K562 (cell line): Measurements from ENCODE around the gene CDC123. TPM values are rescaled to one million over a fixed set of nuclear protein-coding genes. Genes with fewer than 3 reads are reported as not detected.

Source experiments
- ATAC-seq: fragments of 200-7000 bp; cut with Tn5 transposase; 3 replicates; pipeline ENCODE4 v1.9.1; 2020; ENCODE audit warnings: moderate library complexity
- BruUV-seq: library from RNA; stranded (reverse); fragments of 400-500 nt; replicated peaks from 2 replicates; lab custom pipeline; 2021; lab: Mats Ljungman, UMichigan
- CTCF ChIA-PET: fragments of 300-600 bp; formaldehyde crosslinking; extraction: SDS; loops from one replicate; lab custom pipeline; 2021; ENCODE audit warnings: low intra/inter-chr PET ratio; lab: Yijun Ruan, JAX
- POLR2A ChIA-PET: fragments of 300-600, 350-650 bp; sonication (Branson Sonifier 250); formaldehyde crosslinking; extraction: SDS; loops from one replicate; lab custom pipeline; 2021; ENCODE audit warnings: antibody characterized with exemption, inconsistent platforms; lab: Yijun Ruan, JAX
- DNase-seq, 4 experiments: peaks; one replicate each; pipeline versions ENCODE4 v3.0.0 to v3.0.0-alpha.2; 2011 to 2018; ENCODE audit warnings: low spot score in 3 of 4, mixed read lengths in 3 of 4; ENCODE audit errors: extremely low read depth in 1 of 4
- FAIRE-seq: peaks from 2 replicates; lab custom pipeline; 2011; peaks lifted over from hg19 to GRCh38; lab: Jason Lieb, UNC
- H2AFZ ChIP-seq: 2 replicates; pipeline ENCODE4 v1.6.0; 2011; ENCODE audit warnings: low read depth, low read length, control low read depth, inconsistent platforms
- H3K27ac ChIP-seq: fragments of 200-600 bp; 3 replicates; pipeline ENCODE4 v1.8.0; 2011; ENCODE audit warnings: low read depth, mild to moderate bottlenecking, control low read depth, inconsistent platforms, low read length, moderate library complexity, mixed read lengths; ENCODE audit errors: extremely low read depth
- H3K27me3 ChIP-seq, 2 experiments: fragments of 300-600 bp in 1 of 2; 2 replicates in 1 of 2; 3 replicates in 1 of 2; pipeline versions ENCODE4 v1.6.0 to v1.8.0; 2011; ENCODE audit warnings: inconsistent platforms in 2 of 2, low read length in 2 of 2, mild to moderate bottlenecking in 1 of 2, mixed read lengths in 1 of 2, moderate library complexity in 1 of 2; ENCODE audit not compliant: control insufficient read depth in 2 of 2, insufficient read depth in 2 of 2
- H3K36me3 ChIP-seq: fragments of 300-600 bp; 3 replicates; pipeline ENCODE4 v1.8.0; 2011; ENCODE audit warnings: mild to moderate bottlenecking, low read length, inconsistent platforms; ENCODE audit not compliant: control insufficient read depth, insufficient read depth
- H3K4me1 ChIP-seq, 2 experiments: fragments of 200-600 bp in 1 of 2; replicated peaks in 1 of 2; 2 replicates in 1 of 2; 3 replicates in 1 of 2; pipeline versions ENCODE4 v1.5.1 to v1.8.0; 2011; ENCODE audit warnings: inconsistent platforms in 2 of 2, low read length in 2 of 2, mild to moderate bottlenecking in 1 of 2, mixed read lengths in 1 of 2, moderate library complexity in 1 of 2; ENCODE audit not compliant: control insufficient read depth in 2 of 2, insufficient read depth in 2 of 2
- H3K4me2 ChIP-seq: 2 replicates; pipeline ENCODE4 v1.6.1; 2011; ENCODE audit warnings: low read length, control low read depth, inconsistent platforms, mixed read lengths; ENCODE audit not compliant: insufficient read depth
- H3K4me3 ChIP-seq: fragments of 200-600 bp; sonication (generic), shearing (Covaris generic); 2 replicates; pipeline ENCODE4 v1.5.1; 2016; ENCODE audit warnings: control low read depth, inconsistent platforms
- H3K79me2 ChIP-seq: fragments of 200-600 bp; 3 replicates; pipeline ENCODE4 v1.8.0; 2011; ENCODE audit warnings: low read length, inconsistent platforms; ENCODE audit not compliant: control insufficient read depth, insufficient read depth
- H3K9ac ChIP-seq, 2 experiments: 2 replicates each; pipeline versions ENCODE4 v1.6.0 to v1.6.1; 2011; ENCODE audit warnings: low read depth in 2 of 2, low read length in 2 of 2, control low read depth in 1 of 2, inconsistent platforms in 1 of 2, mild to moderate bottlenecking in 1 of 2, mixed read lengths in 1 of 2; ENCODE audit not compliant: insufficient read depth in 1 of 2
- H3K9me1 ChIP-seq: one replicate; pipeline ENCODE4 v1.6.0; 2011; ENCODE audit warnings: inconsistent platforms, mild to moderate bottlenecking, low read length, moderate library complexity; ENCODE audit not compliant: control insufficient read depth, insufficient read depth
- H3K9me3 ChIP-seq: replicated peaks from 2 replicates; pipeline ENCODE4 v1.5.1; 2011; ENCODE audit warnings: low read depth, low read length, inconsistent platforms; ENCODE audit not compliant: control insufficient read depth, insufficient read depth
- H4K20me1 ChIP-seq: replicated peaks from 2 replicates; pipeline ENCODE4 v1.6.1; 2011; ENCODE audit warnings: low read length, inconsistent platforms, mixed read lengths; ENCODE audit not compliant: control insufficient read depth, insufficient read depth
- ZNF316 ChIP-seq: fragments of 450-650 bp; IDR thresholded peaks from 2 replicates; pipeline ENCODE4 v1.6.1; 2016
- WGBS: fragments of 100-300 bp; shearing (Covaris generic); methylation state at CpG from one replicate; pipeline ENCODE4 v1.1.6; 2016; ENCODE audit warnings: low coverage, mixed read lengths; ENCODE audit not compliant: insufficient coverage; ENCODE audit errors: missing lambda C conversion rate; 5-methylcytosine and 5-hydroxymethylcytosine counted together
- in situ Hi-C: fragments of 300-500 bp; cut with MboI; formaldehyde crosslinking; loops from 4 replicates; pipeline ENCODE4 v1.15.0; 2018; ENCODE audit warnings: inconsistent platforms, mixed read lengths
- intact Hi-C: fragments of 100-400 bp; cut with micrococcal nuclease; formaldehyde crosslinking; loops from 2 replicates; pipeline ENCODE4 v1.14.2; 2022
- polyA plus RNA-seq, 8 experiments: library from polyadenylated mRNA; depleted of rRNA in 4 of 8; stranded (reverse) in 5 of 8; unstranded in 3 of 8; fragments of >200 nt; fragmentation: Nextera tagmentation in 2 of 8; fragmentation: Illumina TruSeq in 1 of 8; extraction: Ambion mirVana in 2 of 8; extraction: Trizol in 1 of 8; gene quantifications; 2 replicates each; pipeline versions ENCODE4 v1.2.1 to v1.2.3, GENCODE V29; 2011 to 2014; ENCODE audit warnings: inconsistent platforms in 1 of 8, missing spikeins in 1 of 8
- total RNA-seq, 7 experiments: library from RNA; depleted of rRNA in 6 of 7; stranded (reverse); fragments of >200 nt in 6 of 7; fragmentation: Illumina TruSeq in 2 of 7; extraction: Trizol in 2 of 7; gene quantifications; 2 replicates each; pipeline versions ENCODE4 v1.2.1 to v1.2.3, GENCODE V29; 2011 to 2021; ENCODE audit warnings: low replicate concordance in 1 of 7
- TF ChIP-seq, protein P1 (sequence below): sonication (generic); formaldehyde crosslinking; IDR thresholded peaks from 2 replicates; pipeline ENCODE4 v1.4.0; 2020; ENCODE audit warnings: mild to moderate bottlenecking, missing genetic modification reagents
- TF ChIP-seq, protein P2 (sequence below): fragments of 250-450 bp; sonication (Bioruptor Pico); IDR thresholded peaks from 2 replicates; pipeline ENCODE4 v1.8.0; 2021; ENCODE audit warnings: moderate library complexity, mild to moderate bottlenecking, inconsistent platforms
- TF ChIP-seq, protein P3 (sequence below): conservative IDR thresholded peaks from 2 replicates; pipeline ENCODE4 v1.6.1; 2011; ENCODE audit warnings: low read depth, mild to moderate bottlenecking, low read length; ENCODE audit not compliant: control insufficient read depth

The CDC123 gene
- total and polyA plus RNA-seq, 9 of the 15 experiments (the other 6 are each of a cell fraction or from before 2014, with no cell fraction given): 137 to 288 (median 175) TPM

DNA sequence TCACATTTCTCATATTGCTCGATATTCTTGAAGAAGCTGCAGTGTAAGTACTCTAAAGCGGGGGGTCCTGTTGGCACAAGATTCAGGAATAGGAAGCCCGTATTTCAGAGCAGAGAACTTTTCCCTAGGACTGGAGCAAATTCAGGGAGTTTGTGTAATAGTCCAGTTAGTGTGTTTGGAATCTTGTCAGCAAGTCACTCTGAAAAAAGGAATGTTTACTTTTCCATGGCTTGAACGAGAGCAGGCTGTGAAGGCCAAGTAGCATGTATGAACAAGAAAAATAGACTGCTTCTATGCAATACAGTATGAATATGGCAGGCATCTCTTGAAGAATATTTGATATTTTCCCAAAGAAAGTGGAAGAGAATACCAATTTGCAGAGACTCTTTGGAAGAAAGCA, 39.8 kb downstream of the CDC123 start (continued):
- TF ChIP-seq, protein P1, sequence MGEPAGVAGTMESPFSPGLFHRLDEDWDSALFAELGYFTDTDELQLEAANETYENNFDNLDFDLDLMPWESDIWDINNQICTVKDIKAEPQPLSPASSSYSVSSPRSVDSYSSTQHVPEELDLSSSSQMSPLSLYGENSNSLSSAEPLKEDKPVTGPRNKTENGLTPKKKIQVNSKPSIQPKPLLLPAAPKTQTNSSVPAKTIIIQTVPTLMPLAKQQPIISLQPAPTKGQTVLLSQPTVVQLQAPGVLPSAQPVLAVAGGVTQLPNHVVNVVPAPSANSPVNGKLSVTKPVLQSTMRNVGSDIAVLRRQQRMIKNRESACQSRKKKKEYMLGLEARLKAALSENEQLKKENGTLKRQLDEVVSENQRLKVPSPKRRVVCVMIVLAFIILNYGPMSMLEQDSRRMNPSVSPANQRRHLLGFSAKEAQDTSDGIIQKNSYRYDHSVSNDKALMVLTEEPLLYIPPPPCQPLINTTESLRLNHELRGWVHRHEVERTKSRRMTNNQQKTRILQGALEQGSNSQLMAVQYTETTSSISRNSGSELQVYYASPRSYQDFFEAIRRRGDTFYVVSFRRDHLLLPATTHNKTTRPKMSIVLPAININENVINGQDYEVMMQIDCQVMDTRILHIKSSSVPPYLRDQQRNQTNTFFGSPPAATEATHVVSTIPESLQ: no peak
- TF ChIP-seq, protein P2, sequence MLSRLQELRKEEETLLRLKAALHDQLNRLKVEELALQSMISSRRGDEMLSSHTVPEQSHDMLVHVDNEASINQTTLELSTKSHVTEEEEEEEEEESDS (CRISPR knock-in tag): no peak

DNA sequence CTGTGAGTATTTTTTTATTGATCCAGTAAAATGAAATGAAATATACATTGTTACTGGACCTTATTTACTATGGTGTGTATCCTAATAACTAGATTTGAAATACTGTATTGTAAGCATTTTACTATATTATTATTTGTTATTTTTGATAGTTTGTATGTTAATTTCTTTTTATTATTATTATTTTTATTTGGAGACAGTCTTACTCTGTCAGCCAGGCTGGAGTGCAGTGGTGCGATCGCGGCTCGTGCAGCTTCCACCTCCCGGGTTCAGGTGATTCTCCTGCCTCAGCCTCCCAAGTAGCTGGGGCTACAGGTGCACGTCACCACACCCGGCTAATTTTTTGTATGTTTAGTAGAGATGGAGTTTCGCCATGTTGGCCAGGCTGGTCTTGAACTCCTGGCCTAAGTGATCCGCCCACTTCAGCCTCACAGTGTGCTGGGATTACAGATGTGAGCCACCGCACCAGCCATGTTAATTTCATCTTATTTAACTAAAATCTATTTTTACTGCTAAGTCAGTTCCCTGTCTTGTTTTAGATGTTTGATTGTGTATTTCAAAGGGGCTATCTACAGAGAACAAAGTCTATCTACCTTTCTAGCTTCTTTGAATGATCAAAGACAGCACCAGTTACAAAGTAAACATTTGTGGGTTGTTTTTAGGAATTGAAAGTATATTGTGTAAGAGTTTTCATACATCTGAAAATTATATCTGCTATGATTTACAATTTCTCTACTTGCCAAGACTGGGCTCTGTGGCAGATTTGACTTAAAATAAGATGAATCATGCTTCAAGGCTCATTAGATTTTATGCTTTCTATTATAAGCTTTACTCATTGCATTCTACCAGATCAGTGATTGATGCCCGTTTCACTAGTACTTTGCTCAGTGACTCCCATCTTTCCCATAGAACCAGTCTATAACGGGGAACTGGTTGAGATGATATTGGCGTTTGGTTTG, 41.6 kb downstream of the CDC123 start:
- DNase-seq (no peak), FAIRE-seq (no peak), ATAC-seq (no peak)
- Histone ChIP-seq H2AFZ (no peak overlapping the region), H3K9ac (no peak overlapping the region), H3K4me2 (no peak overlapping the region), H3K36me3 (peaks cover 82% of the 10 kb centered on the region), H3K9me1 (no peaks in the 10 kb centered on the region), H3K27ac (no peak overlapping the region), H3K4me3 (no peak overlapping the region), H4K20me1 (0 out of 2 replicates have a peak, but pooled peaks cover 3% of the 10 kb centered on the region), H3K27me3 (no peaks in the 10 kb centered on the region), H3K9me3 (no peaks in the 10 kb centered on the region), H3K4me1 (no peaks in the 10 kb centered on the region), H3K79me2 (peaks cover 4% of the 10 kb centered on the region; the same call in 1 of the 3 replicates)
- intact Hi-C loops (no loop called here), in situ Hi-C loops (no loop called here)
- ChIA-PET POLR2A (interaction anchor here (0.7 kb wide), 1 partner anchor 29 kb away, joined by 3 read pairs; no protein-coding TSS in a partner anchor), CTCF (no interaction called here)
- TF ChIP-seq, protein P3, sequence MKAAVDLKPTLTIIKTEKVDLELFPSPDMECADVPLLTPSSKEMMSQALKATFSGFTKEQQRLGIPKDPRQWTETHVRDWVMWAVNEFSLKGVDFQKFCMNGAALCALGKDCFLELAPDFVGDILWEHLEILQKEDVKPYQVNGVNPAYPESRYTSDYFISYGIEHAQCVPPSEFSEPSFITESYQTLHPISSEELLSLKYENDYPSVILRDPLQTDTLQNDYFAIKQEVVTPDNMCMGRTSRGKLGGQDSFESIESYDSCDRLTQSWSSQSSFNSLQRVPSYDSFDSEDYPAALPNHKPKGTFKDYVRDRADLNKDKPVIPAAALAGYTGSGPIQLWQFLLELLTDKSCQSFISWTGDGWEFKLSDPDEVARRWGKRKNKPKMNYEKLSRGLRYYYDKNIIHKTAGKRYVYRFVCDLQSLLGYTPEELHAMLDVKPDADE: no peak
- TF ChIP-seq ZNF316: peak; percentile 44
- no TSS peak for BruUV-seq
- 98% methylated on average over 13 of the region's 13 CpGs for WGBS
